Right ventricle myocardium superior (tissue), 1 donor: ENCODE data around the gene ZBTB17. TPM values are rescaled to one million over a fixed set of nuclear protein-coding genes. Genes with fewer than 3 reads are reported as not detected.
"Not testable (repeated sequence)": the region's sequence is repeated elsewhere in the genome, so short reads cannot be mapped to it uniquely, and the experiment has no call there.

Source experiments
- ATAC-seq: fragments of 200-7000 bp; cut with Tn5 transposase; one replicate; pipeline ENCODE4 v1.9.1; 2020; ENCODE audit warnings: mild to moderate bottlenecking; ENCODE audit not compliant: poor library complexity
- DNase-seq: peaks from one replicate; pipeline ENCODE4 v3.0.0-alpha.2; 2020
- intact Hi-C: fragments of 100-400 bp; cut with DNase I; formaldehyde crosslinking; loops from one replicate; pipeline ENCODE4 v1.11.2; 2022
- long read RNA-seq: library from polyadenylated mRNA; unstranded; transcript quantifications from one replicate; pipeline ENCODE4 v2.0.0, GENCODE V29; 2021
- total RNA-seq: library from RNA; stranded (reverse); fragmentation: NEBNext Ultra II Directional; extraction: Animal tissue kit (Norgen Biotek cat#: 25700); gene quantifications from one replicate; pipeline ENCODE4 v1.2.1, GENCODE V29; 2021
- donor health status: DM: no; HTN: yes; CAD: no; lungs with severe emphysema.

Gene ZBTB17
- 21.2 TPM for total RNA-seq
- long read RNA-seq, transcript ZBTB17-202 (16 exons, 2,745 nt), result major isoform, 75 of 104 reads
- long read RNA-seq, partial matches to known transcripts, result 12 of 104 reads
- long read RNA-seq, other reads (novel, unspliced or antisense), result 15 of 104 reads

DNA sequence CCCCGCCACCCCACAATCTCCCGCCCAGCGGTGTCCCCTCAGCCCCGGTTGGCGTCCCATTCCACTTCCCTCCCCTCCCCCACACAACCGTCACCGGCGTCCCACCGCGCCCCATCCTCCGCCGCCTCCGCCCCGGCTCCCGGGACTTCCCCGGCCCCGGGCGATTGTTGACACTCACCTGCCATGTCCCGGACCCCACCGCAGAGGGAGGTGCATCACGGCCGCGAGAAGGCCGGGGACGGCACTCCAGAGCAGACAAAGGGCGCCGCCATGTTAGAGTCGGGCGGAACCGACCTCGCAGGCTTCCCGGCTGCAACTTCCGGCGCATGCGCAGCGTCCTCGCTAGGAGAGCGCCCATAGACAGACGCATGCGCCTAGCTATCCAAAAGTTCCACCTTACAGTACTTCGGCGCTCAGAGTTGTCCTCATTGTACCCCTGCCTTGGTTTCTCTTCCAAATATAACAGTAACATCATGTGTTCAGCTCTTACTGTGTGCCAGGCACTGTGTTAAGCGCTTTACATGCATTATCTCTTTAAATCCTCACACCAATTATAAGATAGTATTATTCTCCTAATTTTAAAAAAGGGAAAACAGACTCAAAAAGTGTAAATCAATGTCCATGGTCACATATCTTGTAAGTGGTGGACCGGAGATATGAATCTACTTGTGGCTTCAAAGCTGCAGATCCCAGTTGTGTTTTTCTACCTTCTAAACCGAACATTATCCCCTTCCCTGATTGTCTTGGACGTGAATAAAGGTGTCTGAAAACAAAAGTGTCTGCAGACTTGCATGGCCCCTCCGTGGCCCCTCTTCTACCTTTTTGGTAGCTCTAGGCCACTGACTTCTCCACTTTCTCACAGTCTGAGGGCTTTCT is at the start of gene ZBTB17:
Gene ZBTB17, minus strand, starts transcription at position 297 of the 876 bp plus-strand sequence. CDS start 27,606 bp downstream, outside the sequence.
- DNase-seq (peak; percentile 98), ATAC-seq (peak; percentile 99)
- intact Hi-C loops, result no loop called here

GRCh38 chr1:16023050-16023653 is 47.3 kb upstream of the ZBTB17 start:
- no peak for ATAC-seq
- intact Hi-C loops, result no loop called here
- no peak for DNase-seq

GRCh38 chr1:16022393-16022792 is 46.5 kb upstream of the ZBTB17 start:
- ATAC-seq (no peak), DNase-seq (no peak)
- intact Hi-C loops, result no loop called here

- DNase-seq, result peak; percentile 43
- intact Hi-C loops, result no loop called here
- no peak for ATAC-seq
Observed at GRCh38 chr1:16021681-16022080, 45.8 kb upstream of the ZBTB17 start, which contains the start of gene CLCNKA. CLCNKA (plus strand) TSS chr1:16022036; CDS start chr1:16022620, 584 bp downstream.

- intact Hi-C loops, DNase-seq, ATAC-seq: not testable (repeated sequence)
Observed at GRCh38 chr1:16020878-16021277, 45.0 kb upstream of the ZBTB17 start.

- intact Hi-C loops, result no loop called here
- ATAC-seq, result peak; percentile 2
- peak; percentile 62 for DNase-seq
Observed at GRCh38 chr1:16020325-16020724, 44.4 kb upstream of the ZBTB17 start.

DNA sequence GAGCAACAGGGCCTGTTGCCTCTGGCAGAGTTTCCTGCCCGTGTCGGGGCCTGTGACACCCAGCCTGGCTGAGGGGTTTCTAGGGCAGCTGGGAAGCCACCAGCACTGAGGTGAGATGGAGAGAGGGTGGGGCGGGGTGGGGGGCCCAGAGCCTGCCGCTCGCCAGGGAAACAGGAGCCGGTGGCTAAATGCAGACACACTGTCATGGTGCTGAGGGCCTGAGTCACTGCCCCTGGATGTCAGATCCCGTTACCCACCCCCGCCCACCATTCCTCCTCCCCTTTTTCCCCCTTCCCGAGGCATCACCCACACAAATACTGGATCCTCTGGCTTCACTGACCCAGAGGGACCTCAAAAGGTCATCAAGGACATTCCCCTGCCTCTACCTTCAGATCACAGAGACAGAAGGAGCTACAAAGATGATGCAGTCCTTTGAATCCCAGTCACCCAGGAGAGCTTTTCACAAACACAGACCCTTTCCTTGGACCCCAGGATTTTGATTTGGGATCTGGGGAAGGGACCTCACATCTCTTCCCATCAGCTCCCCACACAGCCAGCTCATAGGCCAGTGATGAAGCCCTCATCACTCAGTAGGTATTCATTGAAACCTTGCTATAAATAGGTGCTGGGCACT is 43.9 kb upstream of the ZBTB17 start:
- DNase-seq (peak; percentile 84), ATAC-seq (no peak)
- intact Hi-C loops, result no loop called here

GRCh38 chr1:16018749-16019643 is 43.1 kb upstream of the ZBTB17 start:
- peak; percentile 53 for DNase-seq
- intact Hi-C loops, result no loop called here
- ATAC-seq, result peak; percentile 34

DNA sequence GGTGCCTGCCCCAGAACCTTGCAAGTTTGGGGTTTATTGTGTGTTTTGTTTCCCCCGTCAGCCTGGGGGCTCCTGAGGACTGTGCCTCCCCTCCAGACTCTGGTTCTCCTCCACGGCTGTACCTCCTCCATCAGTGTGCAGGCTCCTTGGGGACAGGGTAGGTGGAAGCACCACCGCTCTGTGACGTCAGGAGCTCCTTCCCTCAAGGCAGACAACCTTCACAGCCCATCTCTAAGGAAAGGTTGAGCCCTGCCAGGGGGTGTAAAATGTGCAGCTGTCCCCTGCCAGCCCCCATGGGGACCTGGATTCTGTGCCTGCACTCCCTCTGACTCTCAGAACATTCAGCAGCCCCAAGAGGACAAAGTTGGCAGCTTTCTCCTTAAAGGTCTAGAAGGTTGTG is 42.4 kb upstream of the ZBTB17 start:
- intact Hi-C loops, result no loop called here
- no peak for DNase-seq

DNA sequence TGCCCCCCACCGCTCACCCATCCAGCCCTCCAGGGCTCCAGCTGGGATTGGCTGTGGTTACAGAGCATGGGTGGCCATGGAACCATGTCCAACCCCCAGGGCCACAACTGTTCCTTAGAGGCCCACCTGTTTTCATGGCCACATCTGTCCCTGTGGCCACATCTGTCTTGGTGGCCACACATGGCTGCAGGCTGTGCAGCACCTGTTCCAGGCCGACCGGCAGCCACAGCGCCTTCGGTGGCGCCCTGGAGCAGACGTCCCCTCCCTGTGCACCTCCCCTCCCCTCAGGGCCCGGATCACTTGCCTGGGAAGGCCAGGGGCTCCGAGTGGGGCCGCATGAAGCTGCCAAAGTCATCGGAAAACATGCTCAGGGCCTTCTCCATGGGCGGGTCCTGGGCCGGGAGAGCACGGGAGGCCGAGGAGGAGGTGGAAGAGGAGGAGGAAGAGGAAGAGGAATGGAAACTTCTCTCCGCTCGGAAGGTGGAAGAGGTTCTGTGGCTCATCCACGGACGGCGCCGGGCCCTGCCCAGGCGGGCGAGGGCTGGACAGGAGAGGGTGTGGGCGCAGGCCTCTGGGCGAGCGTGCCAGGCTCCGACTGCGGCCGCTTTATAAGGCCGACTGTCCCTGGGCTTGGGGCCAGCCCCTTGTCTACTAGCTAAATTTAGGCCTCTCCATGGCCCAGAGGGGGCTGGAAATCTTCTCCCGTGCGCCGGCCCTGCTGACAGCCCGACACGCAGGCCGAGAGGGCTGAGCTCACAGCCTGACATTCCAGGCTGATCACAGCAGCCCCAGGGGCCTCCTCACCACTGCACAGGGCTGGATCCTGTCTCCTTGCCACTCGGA is 41.8 kb upstream of the ZBTB17 start, which contains the start of gene HSPB7:
Gene HSPB7, minus strand, starts transcription at position 583 of the 843 bp plus-strand sequence. Its CDS starts 80 bp downstream, at position 503.
- intact Hi-C loops, result no loop called here
- ATAC-seq (peak; percentile 53), DNase-seq (peak; percentile 92)

More for the DNA sequence above, 42.4 kb upstream of the ZBTB17 start:
- peak; percentile 7 for ATAC-seq

- peak; percentile 40 for DNase-seq
Observed at GRCh38 chr1:16017076-16017460, 41.2 kb upstream of the ZBTB17 start.

DNA sequence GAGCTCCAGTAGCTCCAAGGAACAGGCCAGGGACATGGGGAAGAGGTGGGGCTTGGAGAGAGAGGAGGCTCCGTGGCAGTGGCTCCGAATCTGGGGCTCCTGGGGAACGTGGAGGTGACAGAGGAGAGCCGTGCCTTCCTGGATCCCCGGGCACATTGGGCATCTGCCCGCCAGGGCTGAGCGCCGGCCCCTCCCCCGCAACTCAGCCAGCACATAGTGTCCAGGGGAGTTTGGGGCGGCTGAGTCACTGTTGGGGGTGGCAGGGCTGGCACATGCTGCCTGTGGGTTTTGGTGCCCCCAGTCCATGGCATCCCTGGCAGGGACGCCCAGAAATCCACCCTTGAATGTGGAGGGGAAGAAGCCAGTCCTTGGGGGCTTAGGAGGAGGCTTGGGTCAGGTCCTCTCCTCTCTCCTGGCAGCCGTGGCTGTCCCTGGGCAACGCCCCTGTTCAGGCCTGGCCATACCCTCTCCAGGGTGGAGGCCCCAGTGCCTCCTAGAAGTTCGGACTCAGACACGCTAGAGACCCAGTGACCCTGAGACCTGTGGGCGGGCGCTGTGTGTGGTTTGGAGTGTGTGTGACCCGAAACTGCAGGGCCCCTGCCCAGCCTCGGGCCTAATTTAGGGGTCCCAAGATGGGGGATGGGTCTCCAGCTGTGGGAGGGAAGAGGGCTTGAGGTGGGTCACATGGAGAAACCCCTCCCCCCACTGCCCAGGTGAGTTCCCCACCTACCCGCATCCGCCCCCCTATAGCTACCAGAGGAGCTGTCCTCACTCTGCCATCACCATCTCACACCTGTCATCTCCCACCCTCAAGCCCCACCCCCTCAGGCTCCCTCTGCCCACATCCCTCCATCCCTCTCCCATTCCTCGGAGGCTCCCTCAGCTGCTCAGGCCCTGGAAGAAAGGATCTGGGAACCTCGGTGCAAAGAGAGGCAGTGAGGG is 40.3 kb upstream of the ZBTB17 start:
- DNase-seq (peak; percentile 72), ATAC-seq (peak; percentile 2)
- intact Hi-C loops, result no loop called here

More at GRCh38 chr1:16017076-16017460, 41.2 kb upstream of the ZBTB17 start:
- intact Hi-C loops, result no loop called here
- no peak for ATAC-seq

DNA sequence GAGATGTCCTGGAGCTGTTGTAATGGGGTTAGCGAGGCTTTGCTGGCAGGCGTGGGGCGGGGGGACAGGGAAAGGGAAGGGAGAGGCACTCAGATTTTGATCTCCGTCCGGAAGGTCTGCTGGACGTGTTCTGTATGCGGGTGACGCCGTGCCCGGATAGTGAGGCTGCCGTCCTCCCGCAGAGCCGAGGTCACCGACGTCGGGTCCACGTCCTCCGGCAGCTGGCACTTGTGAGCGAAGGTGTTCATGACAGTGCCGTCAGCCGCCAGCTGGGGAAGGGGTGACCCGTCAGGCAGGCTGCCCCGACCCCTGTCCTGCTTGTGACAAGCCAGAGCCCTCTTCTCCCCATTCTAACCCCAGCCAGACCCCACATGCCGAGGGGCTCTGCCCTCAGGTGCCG is 39.6 kb upstream of the ZBTB17 start:
- intact Hi-C loops, result no loop called here
- DNase-seq (peak; percentile 52), ATAC-seq (no peak)

GRCh38 chr1:16014509-16015482 is 38.9 kb upstream of the ZBTB17 start:
- peak; percentile 73 for DNase-seq
- ATAC-seq, result no peak
- intact Hi-C loops, result no loop called here

GRCh38 chr1:16013908-16014258 is 38.0 kb upstream of the ZBTB17 start:
- peak; percentile 0 for ATAC-seq
- peak; percentile 42 for DNase-seq
- intact Hi-C loops, result no loop called here
